T-helper 2 cell treated with Interferon-gamma antibody and Interleukin-4, amounts not matched to agents 100 ng/mL and 5 ng/mL, for 36 hours (primary cell): ENCODE data around the gene RXRA. TPM values are rescaled to one million over a fixed set of nuclear protein-coding genes. Genes with fewer than 3 reads are reported as not detected.
"Not testable (repeated sequence)": the region's sequence is repeated elsewhere in the genome, so short reads cannot be mapped to it uniquely, and the experiment has no call there.

ENCODE experiments used
- intact Hi-C: fragments of 100-400 bp; cut with micrococcal nuclease; formaldehyde crosslinking; loops from one replicate; pipeline ENCODE4 v1.15.1; 2023
- total RNA-seq: library from RNA; stranded (reverse); gene quantifications from 2 replicates; pipeline ENCODE4 v1.2.3, GENCODE V29; 2022

Gene RXRA
- total RNA-seq, 1 donor from 2014 or later: 6.6 TPM

- intact Hi-C loops: no loop called here
These were observed 32.6 kb upstream of the RXRA start for GRCh38 chr9:134293611-134294152.

GRCh38 chr9:134294153-134295071 is 31.8 kb upstream of the RXRA start:
- intact Hi-C loops: no loop called here

GRCh38 chr9:134295101-134295745 is 31.0 kb upstream of the RXRA start:
- intact Hi-C loops: no loop called here

GRCh38 chr9:134295746-134296250 is 30.5 kb upstream of the RXRA start:
- intact Hi-C loops: no loop called here

GRCh38 chr9:134296301-134297082 is 29.8 kb upstream of the RXRA start:
- intact Hi-C loops: no loop called here

GRCh38 chr9:134297083-134297410 is 29.2 kb upstream of the RXRA start:
- intact Hi-C loops: no loop called here

GRCh38 chr9:134297576-134297975 is 28.7 kb upstream of the RXRA start:
- intact Hi-C loops: no loop called here

GRCh38 chr9:134298000-134298399 is 28.3 kb upstream of the RXRA start:
- intact Hi-C loops: no loop called here

- intact Hi-C loops: no loop called here
These were observed 27.2 kb upstream of the RXRA start for GRCh38 chr9:134299068-134299467.

- intact Hi-C loops: no loop called here
These were observed 26.4 kb upstream of the RXRA start for GRCh38 chr9:134299883-134300282.

GRCh38 chr9:134301387-134302129 is 24.7 kb upstream of the RXRA start:
- intact Hi-C loops: no loop called here

- intact Hi-C loops: no loop called here
These were observed 24.0 kb upstream of the RXRA start for GRCh38 chr9:134302130-134302817.

- intact Hi-C loops: no loop called here
These were observed 22.7 kb upstream of the RXRA start for GRCh38 chr9:134303601-134304000.

GRCh38 chr9:134304261-134304660 is 22.0 kb upstream of the RXRA start:
- intact Hi-C loops: no loop called here

- intact Hi-C loops: no loop called here
These were observed 21.6 kb upstream of the RXRA start for GRCh38 chr9:134304690-134305089.

GRCh38 chr9:134305533-134305932 is 20.7 kb upstream of the RXRA start:
- intact Hi-C loops: no loop called here

- intact Hi-C loops: not testable (repeated sequence)
These were observed 20.2 kb upstream of the RXRA start for GRCh38 chr9:134306042-134306441.

- intact Hi-C loops: no loop called here
These were observed 19.3 kb upstream of the RXRA start for GRCh38 chr9:134306636-134307600.
